Calu3 (cell line): ENCODE results near the gene FBXO5. TPM values are rescaled to one million over a fixed set of nuclear protein-coding genes. Genes with fewer than 3 reads are reported as not detected.

Experiments used
- BruUV-seq: library from RNA; stranded (reverse); fragments of 400-500 nt; replicated peaks from 2 replicates; lab custom pipeline; 2021; lab: Mats Ljungman, UMichigan
- CTCF ChIA-PET: fragments of 300-600 bp; sonication (Branson Sonifier 250); formaldehyde crosslinking; loops from one replicate; lab custom pipeline; 2022; ENCODE audit warnings: antibody characterized with exemption; lab: Charles Lee
- DNase-seq: peaks from one replicate; pipeline ENCODE4 v3.0.0; 2022
- H3K27ac Mint-ChIP-seq: one replicate; pipeline ENCODE4 v1.8.0; 2022; ENCODE audit warnings: mixed read lengths; ENCODE audit not compliant: unreplicated experiment
- H3K27me3 Mint-ChIP-seq: one replicate; pipeline ENCODE4 v1.8.0; 2022; ENCODE audit warnings: mixed read lengths; ENCODE audit not compliant: unreplicated experiment
- H3K36me3 Mint-ChIP-seq: one replicate; pipeline ENCODE4 v1.8.0; 2022; ENCODE audit warnings: mild to moderate bottlenecking, moderate library complexity, mixed read lengths; ENCODE audit not compliant: insufficient read depth, unreplicated experiment
- H3K4me1 Mint-ChIP-seq: one replicate; pipeline ENCODE4 v1.8.0; 2022; ENCODE audit warnings: mild to moderate bottlenecking, low read depth, mixed read lengths; ENCODE audit not compliant: unreplicated experiment
- H3K4me3 Mint-ChIP-seq: one replicate; pipeline ENCODE4 v1.8.0; 2022; ENCODE audit warnings: mild to moderate bottlenecking, low read depth, moderate library complexity, mixed read lengths; ENCODE audit not compliant: unreplicated experiment
- H3K9me3 Mint-ChIP-seq: one replicate; pipeline ENCODE4 v1.8.0; 2022; ENCODE audit warnings: low read depth, mixed read lengths; ENCODE audit not compliant: unreplicated experiment
- intact Hi-C: fragments of 100-400 bp; cut with micrococcal nuclease; formaldehyde crosslinking; loops from one replicate; pipeline ENCODE4 v1.10.0; 2022; ENCODE audit not compliant: unreplicated experiment
- total RNA-seq: library from RNA; stranded (reverse); gene quantifications from 2 replicates; pipeline ENCODE4 v1.2.3, GENCODE V29; 2022
- TF ChIP-seq, protein P1 (sequence below): fragments of 200-600 bp; IDR thresholded peaks from one replicate; pipeline ENCODE4 v1.8.0; 2022; ENCODE audit warnings: antibody characterized with exemption; ENCODE audit not compliant: unreplicated experiment

The FBXO5 gene
- total RNA-seq, 1 experiment from 2014 or later, result 21.1 TPM

DNA sequence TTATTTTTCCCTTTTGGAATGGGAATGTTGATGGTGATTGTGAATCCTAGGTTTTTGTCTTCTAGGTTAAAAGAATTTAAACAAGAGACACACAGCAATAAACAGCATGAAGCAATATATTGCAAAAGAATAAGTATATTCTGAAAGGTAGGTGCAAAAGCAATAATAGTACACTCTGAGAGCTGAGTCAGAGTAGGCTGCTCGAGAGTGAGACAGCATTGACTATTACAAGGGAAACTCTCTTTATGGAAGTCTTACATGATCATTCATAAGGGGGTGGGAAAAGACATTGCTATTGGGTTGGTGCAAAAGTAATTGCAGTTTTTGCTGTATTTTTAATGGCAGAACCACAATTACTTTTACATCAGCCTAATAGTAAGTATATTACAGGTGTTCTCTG is 25.0 kb downstream of the FBXO5 start:
- no peak for DNase-seq
- no TSS peak for BruUV-seq
- no peaks in the 10 kb centered on the region for H3K4me1 Mint-ChIP-seq
- TF ChIP-seq, protein P1, sequence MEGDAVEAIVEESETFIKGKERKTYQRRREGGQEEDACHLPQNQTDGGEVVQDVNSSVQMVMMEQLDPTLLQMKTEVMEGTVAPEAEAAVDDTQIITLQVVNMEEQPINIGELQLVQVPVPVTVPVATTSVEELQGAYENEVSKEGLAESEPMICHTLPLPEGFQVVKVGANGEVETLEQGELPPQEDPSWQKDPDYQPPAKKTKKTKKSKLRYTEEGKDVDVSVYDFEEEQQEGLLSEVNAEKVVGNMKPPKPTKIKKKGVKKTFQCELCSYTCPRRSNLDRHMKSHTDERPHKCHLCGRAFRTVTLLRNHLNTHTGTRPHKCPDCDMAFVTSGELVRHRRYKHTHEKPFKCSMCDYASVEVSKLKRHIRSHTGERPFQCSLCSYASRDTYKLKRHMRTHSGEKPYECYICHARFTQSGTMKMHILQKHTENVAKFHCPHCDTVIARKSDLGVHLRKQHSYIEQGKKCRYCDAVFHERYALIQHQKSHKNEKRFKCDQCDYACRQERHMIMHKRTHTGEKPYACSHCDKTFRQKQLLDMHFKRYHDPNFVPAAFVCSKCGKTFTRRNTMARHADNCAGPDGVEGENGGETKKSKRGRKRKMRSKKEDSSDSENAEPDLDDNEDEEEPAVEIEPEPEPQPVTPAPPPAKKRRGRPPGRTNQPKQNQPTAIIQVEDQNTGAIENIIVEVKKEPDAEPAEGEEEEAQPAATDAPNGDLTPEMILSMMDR, result no peak
- intact Hi-C loops, result no loop called here
- H3K27me3 Mint-ChIP-seq, result no peaks in the 10 kb centered on the region
- H3K4me3 Mint-ChIP-seq, result no peak overlapping the region
- H3K36me3 Mint-ChIP-seq, result no peaks in the 10 kb centered on the region
- no peaks in the 10 kb centered on the region for H3K9me3 Mint-ChIP-seq
- H3K27ac Mint-ChIP-seq, result no peak overlapping the region
- CTCF ChIA-PET, result no interaction called here

DNA sequence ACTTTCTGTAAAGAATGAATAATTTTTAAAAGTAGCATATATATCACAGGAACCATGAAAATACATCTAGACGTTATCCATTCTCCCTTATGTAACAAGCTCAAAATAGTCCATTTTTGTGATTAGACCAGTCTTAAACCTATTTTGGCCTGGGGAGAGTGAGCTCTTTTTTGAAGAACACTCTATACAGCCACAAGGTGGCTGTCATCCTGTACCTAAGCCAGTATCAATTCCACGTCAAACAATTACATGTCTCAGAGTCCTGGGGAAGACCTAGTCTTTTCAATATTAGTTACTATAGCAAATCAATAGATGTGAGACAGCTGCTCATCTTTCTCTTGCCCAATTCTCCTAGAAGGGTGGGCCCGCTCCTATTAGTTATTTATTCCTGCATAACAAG is 28.4 kb downstream of the FBXO5 start:
- DNase-seq, result no peak

DNA sequence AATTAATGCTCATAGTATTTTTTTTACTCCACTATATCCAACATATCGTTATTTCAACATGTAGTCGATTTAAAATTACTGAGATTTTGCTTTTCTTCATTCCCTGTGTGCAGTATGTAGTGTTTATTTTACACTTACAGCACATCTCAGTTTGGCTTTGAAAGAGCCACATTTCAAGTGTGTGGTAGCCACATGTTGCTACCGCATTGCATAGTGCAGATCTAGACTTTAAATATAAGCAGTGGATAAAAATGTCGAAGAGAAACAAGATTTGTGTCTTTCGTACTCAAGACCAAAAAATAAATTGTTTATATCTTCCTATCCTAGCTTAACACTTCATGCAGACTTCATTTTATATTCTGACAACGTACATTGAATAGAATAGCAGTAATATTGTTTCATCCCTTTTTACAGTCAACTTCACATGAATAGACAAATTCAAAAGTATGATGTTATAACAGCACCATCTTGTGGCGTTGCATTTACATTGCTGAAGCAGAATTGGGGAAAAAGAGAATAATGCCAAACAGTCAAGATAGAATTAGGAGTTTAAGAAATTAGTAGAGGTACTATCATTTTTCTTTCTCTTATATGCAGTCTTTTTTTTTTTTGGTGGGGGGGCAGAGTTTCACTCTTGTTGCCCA is 29.9 kb downstream of the FBXO5 start:
- Mint-ChIP-seq H3K27me3 (no peaks in the 10 kb centered on the region), H3K4me1 (peaks cover 2% of the 10 kb centered on the region), H3K36me3 (no peaks in the 10 kb centered on the region), H3K27ac (no peak overlapping the region), H3K9me3 (no peaks in the 10 kb centered on the region), H3K4me3 (no peak overlapping the region)
- DNase-seq, result no peak
- no TSS peak for BruUV-seq
- TF ChIP-seq, protein P1, result peak; percentile 13
- intact Hi-C loops, result loop anchor here (1.0 to 2.0 kb wide), 2 partner anchors 204 to 400 kb away; no protein-coding TSS in a partner anchor
- CTCF ChIA-PET, result no interaction called here

More for the DNA sequence above, 28.4 kb downstream of the FBXO5 start:
- CTCF ChIA-PET, result interaction anchor here (1.4 kb wide), 1 partner anchor 28 kb away, joined by 3 read pairs; the partner anchor contains the start of gene FBXO5
- no peaks in the 10 kb centered on the region for H3K27me3 Mint-ChIP-seq
- BruUV-seq, result no TSS peak
- H3K36me3 Mint-ChIP-seq, result no peaks in the 10 kb centered on the region
- no peaks in the 10 kb centered on the region for H3K9me3 Mint-ChIP-seq
- H3K4me3 Mint-ChIP-seq, result no peak overlapping the region
- H3K4me1 Mint-ChIP-seq, result no peaks in the 10 kb centered on the region
- TF ChIP-seq, protein P1, result no peak
- H3K27ac Mint-ChIP-seq, result no peak overlapping the region
- intact Hi-C loops, result loop anchor here (2.0 kb wide), 1 partner anchor 70 kb away; no protein-coding TSS in a partner anchor

DNA sequence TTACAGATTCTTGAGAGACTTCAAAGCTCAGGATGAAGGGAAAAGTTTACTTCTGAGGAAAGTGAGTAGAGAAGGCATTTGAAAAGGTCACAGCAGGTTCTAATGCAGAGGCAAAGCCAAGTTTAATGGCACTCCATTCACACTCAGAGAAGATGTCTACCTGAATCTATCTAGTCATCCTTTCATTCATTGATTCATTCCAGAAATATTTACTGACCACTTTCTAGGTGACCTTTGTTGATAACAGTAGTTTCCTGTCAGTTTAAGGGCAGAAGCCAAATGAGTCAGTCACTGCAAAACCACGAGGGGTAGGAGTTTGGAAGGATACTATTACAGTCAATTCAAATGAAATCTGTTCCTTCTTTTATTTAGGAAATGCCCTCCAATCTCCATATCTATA is 30.8 kb downstream of the FBXO5 start:
- no peaks in the 10 kb centered on the region for H3K9me3 Mint-ChIP-seq
- DNase-seq, result no peak
- intact Hi-C loops, result loop anchor here (2.0 kb wide), 1 partner anchor 399 kb away; no protein-coding TSS in a partner anchor
- H3K36me3 Mint-ChIP-seq, result no peaks in the 10 kb centered on the region
- no peaks in the 10 kb centered on the region for H3K27me3 Mint-ChIP-seq
- peaks cover 7% of the 10 kb centered on the region for H3K4me1 Mint-ChIP-seq
- TF ChIP-seq, protein P1, result no peak
- CTCF ChIA-PET, result no interaction called here
- H3K4me3 Mint-ChIP-seq, result no peak overlapping the region
- H3K27ac Mint-ChIP-seq, result no peak overlapping the region
- BruUV-seq, result no TSS peak
